ENCODE results near the gene NEU2. TPM values are rescaled to one million over a fixed set of nuclear protein-coding genes. Genes with fewer than 3 reads are reported as not detected.

NEU2 gene
- total and polyA plus RNA-seq, 2 of the 13 experiments (the other 11 are each of a cell fraction or from before 2014, with no cell fraction given) = not detected

DNA sequence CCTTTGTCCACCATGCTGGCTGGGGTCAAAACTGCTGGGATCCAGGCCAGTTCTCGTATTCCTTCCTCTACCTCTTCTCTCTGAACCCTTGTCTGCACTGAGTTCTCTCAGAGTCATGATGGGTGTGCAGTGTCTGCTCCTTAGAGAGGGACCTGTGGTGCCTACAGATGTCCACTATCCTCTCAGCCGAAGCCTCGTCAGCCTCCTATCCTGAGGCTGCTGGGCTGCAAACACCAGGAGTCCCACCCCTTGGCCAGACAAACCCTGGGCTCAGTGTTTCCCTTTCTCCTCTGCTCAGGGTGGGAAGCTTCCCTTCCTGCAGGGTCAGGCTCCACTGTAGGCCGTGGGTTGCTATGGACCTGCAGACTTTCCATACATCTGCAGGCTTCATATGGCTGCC is 30.0 kb downstream of the NEU2 start (continued):
- TF ChIP-seq, protein P1, sequence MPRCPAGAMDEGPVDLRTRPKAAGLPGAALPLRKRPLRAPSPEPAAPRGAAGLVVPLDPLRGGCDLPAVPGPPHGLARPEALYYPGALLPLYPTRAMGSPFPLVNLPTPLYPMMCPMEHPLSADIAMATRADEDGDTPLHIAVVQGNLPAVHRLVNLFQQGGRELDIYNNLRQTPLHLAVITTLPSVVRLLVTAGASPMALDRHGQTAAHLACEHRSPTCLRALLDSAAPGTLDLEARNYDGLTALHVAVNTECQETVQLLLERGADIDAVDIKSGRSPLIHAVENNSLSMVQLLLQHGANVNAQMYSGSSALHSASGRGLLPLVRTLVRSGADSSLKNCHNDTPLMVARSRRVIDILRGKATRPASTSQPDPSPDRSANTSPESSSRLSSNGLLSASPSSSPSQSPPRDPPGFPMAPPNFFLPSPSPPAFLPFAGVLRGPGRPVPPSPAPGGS (CRISPR knock-in tag; IDR thresholded peaks at IDR 0.05) = peak; percentile 4; the same call in 1 of the 2 replicates
- TF ChIP-seq PRPF4 (IDR thresholded peaks at IDR 0.05; ENCODE audit: low read depth, low read length, poor library complexity, severe bottlenecking) (no peak), MTA3 (CRISPR knock-in tag; IDR thresholded peaks at IDR 0.05) (no peak), MXD4 (CRISPR knock-in tag; IDR thresholded peaks at IDR 0.05) (no peak), MIER2 (CRISPR knock-in tag; IDR thresholded peaks at IDR 0.05) (0 out of 2 replicates have a peak, but pooled peaks have one; percentile 20), BRD4 (CRISPR knock-in tag; IDR thresholded peaks at IDR 0.05) (0 out of 2 replicates have a peak, but pooled peaks have one; percentile 8), ZNF264 (CRISPR knock-in tag; IDR thresholded peaks at IDR 0.05) (0 out of 2 replicates have a peak, but pooled peaks have one; percentile 4)
- TF ChIP-seq, protein P2, sequence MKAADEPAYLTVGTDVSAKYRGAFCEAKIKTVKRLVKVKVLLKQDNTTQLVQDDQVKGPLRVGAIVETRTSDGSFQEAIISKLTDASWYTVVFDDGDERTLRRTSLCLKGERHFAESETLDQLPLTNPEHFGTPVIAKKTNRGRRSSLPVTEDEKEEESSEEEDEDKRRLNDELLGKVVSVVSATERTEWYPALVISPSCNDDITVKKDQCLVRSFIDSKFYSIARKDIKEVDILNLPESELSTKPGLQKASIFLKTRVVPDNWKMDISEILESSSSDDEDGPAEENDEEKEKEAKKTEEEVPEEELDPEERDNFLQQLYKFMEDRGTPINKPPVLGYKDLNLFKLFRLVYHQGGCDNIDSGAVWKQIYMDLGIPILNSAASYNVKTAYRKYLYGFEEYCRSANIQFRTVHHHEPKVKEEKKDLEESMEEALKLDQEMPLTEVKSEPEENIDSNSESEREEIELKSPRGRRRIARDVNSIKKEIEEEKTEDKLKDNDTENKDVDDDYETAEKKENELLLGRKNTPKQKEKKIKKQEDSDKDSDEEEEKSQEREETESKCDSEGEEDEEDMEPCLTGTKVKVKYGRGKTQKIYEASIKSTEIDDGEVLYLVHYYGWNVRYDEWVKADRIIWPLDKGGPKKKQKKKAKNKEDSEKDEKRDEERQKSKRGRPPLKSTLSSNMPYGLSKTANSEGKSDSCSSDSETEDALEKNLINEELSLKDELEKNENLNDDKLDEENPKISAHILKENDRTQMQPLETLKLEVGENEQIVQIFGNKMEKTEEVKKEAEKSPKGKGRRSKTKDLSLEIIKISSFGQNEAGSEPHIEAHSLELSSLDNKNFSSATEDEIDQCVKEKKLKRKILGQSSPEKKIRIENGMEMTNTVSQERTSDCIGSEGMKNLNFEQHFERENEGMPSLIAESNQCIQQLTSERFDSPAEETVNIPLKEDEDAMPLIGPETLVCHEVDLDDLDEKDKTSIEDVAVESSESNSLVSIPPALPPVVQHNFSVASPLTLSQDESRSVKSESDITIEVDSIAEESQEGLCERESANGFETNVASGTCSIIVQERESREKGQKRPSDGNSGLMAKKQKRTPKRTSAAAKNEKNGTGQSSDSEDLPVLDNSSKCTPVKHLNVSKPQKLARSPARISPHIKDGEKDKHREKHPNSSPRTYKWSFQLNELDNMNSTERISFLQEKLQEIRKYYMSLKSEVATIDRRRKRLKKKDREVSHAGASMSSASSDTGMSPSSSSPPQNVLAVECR (CRISPR knock-in tag; IDR thresholded peaks at IDR 0.05; ENCODE audit: borderline replicate concordance) = no peak
- TF ChIP-seq, protein P3, sequence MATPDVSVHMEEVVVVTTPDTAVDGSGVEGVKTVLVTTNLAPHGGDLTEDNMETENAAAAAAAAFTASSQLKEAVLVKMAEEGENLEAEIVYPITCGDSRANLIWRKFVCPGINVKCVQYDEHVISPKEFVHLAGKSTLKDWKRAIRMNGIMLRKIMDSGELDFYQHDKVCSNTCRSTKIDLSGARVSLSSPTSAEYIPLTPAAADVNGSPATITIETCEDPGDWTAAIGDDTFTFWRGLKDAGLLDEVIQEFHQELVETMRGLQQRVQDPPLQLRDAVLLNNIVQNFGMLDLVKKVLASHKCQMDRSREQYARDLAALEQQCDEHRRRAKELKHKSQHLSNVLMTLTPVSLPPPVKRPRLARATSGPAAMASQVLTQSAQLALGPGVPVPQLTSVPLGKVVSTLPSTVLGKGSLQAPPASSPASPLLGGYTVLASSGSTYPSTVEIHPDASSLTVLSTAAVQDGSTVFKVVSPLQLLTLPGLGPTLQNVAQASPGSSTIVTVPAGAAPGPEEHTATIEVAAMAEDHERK (CRISPR knock-in tag; IDR thresholded peaks at IDR 0.05; ENCODE audit: low read depth) = no peak

All from HepG2 (cell line).